ENCODE data around the gene CSNK1D.
A peak's percentile ranks its signal among the peaks of the same experiment; 100 is the strongest.
"Not testable (repeated sequence)": the region's sequence is repeated elsewhere in the genome, so short reads cannot be mapped to it uniquely, and the experiment has no call there.

CSNK1D gene

GRCh38 chr17:82270651-82271050 lies 2.8 kb downstream of the CSNK1D start:
- DNase-seq: no peak

GRCh38 chr17:82269882-82270500 lies 3.5 kb downstream of the CSNK1D start:
- no peak for DNase-seq

GRCh38 chr17:82269138-82269881 lies 4.2 kb downstream of the CSNK1D start:
- no peak for DNase-seq

- no peak for DNase-seq
These were observed 5.7 kb downstream of the CSNK1D start for GRCh38 chr17:82267575-82268379.

GRCh38 chr17:82266142-82266541 lies 7.4 kb downstream of the CSNK1D start:
- no peak for DNase-seq

- DNase-seq: no peak
These were observed 9.9 kb downstream of the CSNK1D start for GRCh38 chr17:82263641-82264040.

- DNase-seq: no peak
These were observed 11.2 kb downstream of the CSNK1D start for GRCh38 chr17:82262344-82262743.

GRCh38 chr17:82259972-82260961 lies 13.2 kb downstream of the CSNK1D start:
- not testable (repeated sequence) for DNase-seq

GRCh38 chr17:82258555-82258954 lies 14.9 kb downstream of the CSNK1D start:
- no peak for DNase-seq

- peak; percentile 76 for DNase-seq
These were observed 16.0 kb downstream of the CSNK1D start for GRCh38 chr17:82257473-82257872.

- no peak for DNase-seq
These were observed 17.1 kb downstream of the CSNK1D start for GRCh38 chr17:82256242-82256885.

- DNase-seq: no peak
These were observed 18.0 kb downstream of the CSNK1D start for GRCh38 chr17:82255402-82255972.

- not testable (repeated sequence) for DNase-seq
These were observed 18.8 kb downstream of the CSNK1D start for GRCh38 chr17:82254746-82255145.

- DNase-seq: not testable (repeated sequence)
These were observed 19.4 kb downstream of the CSNK1D start for GRCh38 chr17:82254096-82254495.

GRCh38 chr17:82253179-82253544 lies 20.3 kb downstream of the CSNK1D start:
- DNase-seq: no peak

- DNase-seq: no peak
These were observed 20.9 kb downstream of the CSNK1D start for GRCh38 chr17:82252511-82253178.

- DNase-seq: no peak
These were observed 22.5 kb downstream of the CSNK1D start for GRCh38 chr17:82250868-82251500.

- no peak for DNase-seq
These were observed 23.5 kb downstream of the CSNK1D start for GRCh38 chr17:82249896-82250581.

- no peak for DNase-seq
These were observed 24.5 kb downstream of the CSNK1D start for GRCh38 chr17:82248815-82249674.
